Measurements from ENCODE around the gene MPEG1.

The MPEG1 gene

GRCh38 chr11:59212744-59213631, at the start of gene MPEG1:
Gene MPEG1 (minus strand): TSS chr11:59212927. CDS start chr11:59212865, 62 bp downstream.
- no peak for DNase-seq (ENCODE audit: low read depth in 2 of 2)

- no peak for DNase-seq (ENCODE audit: low read depth in 2 of 2)
Observed at GRCh38 chr11:59262177-59262818, 49.6 kb upstream of the MPEG1 start.

GRCh38 chr11:59261150-59261549, 48.4 kb upstream of the MPEG1 start:
- DNase-seq (ENCODE audit: low read depth in 2 of 2) = no peak

- no peak for DNase-seq (ENCODE audit: low read depth in 2 of 2)
Observed at GRCh38 chr11:59259867-59260475, 47.2 kb upstream of the MPEG1 start.

GRCh38 chr11:59259047-59259446, 46.3 kb upstream of the MPEG1 start:
- no peak for DNase-seq (ENCODE audit: low read depth in 2 of 2)

- no peak for DNase-seq (ENCODE audit: low read depth in 2 of 2)
Observed at GRCh38 chr11:59255281-59255680, 42.6 kb upstream of the MPEG1 start.

GRCh38 chr11:59254286-59254685, 41.6 kb upstream of the MPEG1 start:
- no peak for DNase-seq (ENCODE audit: low read depth in 2 of 2)

GRCh38 chr11:59253001-59253400, 40.3 kb upstream of the MPEG1 start:
- no peak for DNase-seq (ENCODE audit: low read depth in 2 of 2)

GRCh38 chr11:59249535-59249934, 36.8 kb upstream of the MPEG1 start:
- DNase-seq (ENCODE audit: low read depth in 2 of 2) = no peak

GRCh38 chr11:59247531-59248227, 35.0 kb upstream of the MPEG1 start:
- DNase-seq (ENCODE audit: low read depth in 2 of 2) = no peak

- no peak for DNase-seq (ENCODE audit: low read depth in 2 of 2)
Observed at GRCh38 chr11:59243633-59244032, 30.9 kb upstream of the MPEG1 start.

GRCh38 chr11:59240322-59240721, 27.6 kb upstream of the MPEG1 start:
- DNase-seq (ENCODE audit: low read depth in 2 of 2) = no peak

- no peak for DNase-seq (ENCODE audit: low read depth in 2 of 2)
Observed at GRCh38 chr11:59226396-59226795, 13.7 kb upstream of the MPEG1 start.

- no peak for DNase-seq (ENCODE audit: low read depth in 2 of 2)
Observed at GRCh38 chr11:59225017-59225416, 12.3 kb upstream of the MPEG1 start.

- DNase-seq (ENCODE audit: low read depth in 2 of 2) = no peak
Observed at GRCh38 chr11:59224351-59224928, 11.7 kb upstream of the MPEG1 start.

- no peak for DNase-seq (ENCODE audit: low read depth in 2 of 2)
Observed at GRCh38 chr11:59223611-59224010, 10.9 kb upstream of the MPEG1 start.

GRCh38 chr11:59223177-59223576, 10.4 kb upstream of the MPEG1 start:
- no peak for DNase-seq (ENCODE audit: low read depth in 2 of 2)

GRCh38 chr11:59222464-59223060, 9.8 kb upstream of the MPEG1 start:
- DNase-seq (ENCODE audit: low read depth in 2 of 2) = no peak

- no peak for DNase-seq (ENCODE audit: low read depth in 2 of 2)
Observed at GRCh38 chr11:59221441-59221840, 8.7 kb upstream of the MPEG1 start.

GRCh38 chr11:59219836-59220235, 7.1 kb upstream of the MPEG1 start:
- DNase-seq (ENCODE audit: low read depth in 2 of 2) = no peak

- DNase-seq (ENCODE audit: low read depth in 2 of 2) = no peak
Observed at GRCh38 chr11:59218893-59219292, 6.2 kb upstream of the MPEG1 start.

All from stimulated activated CD4-positive, alpha-beta T cell treated with anti-CD3 and anti-CD28 coated beads, Interleukin-1b, Interleukin-23, amount 100 ng/mL, for 1 hour (primary cell).